Bronchial epithelial cell (primary cell): ENCODE data around the gene PWWP2A. TPM values are rescaled to one million over a fixed set of nuclear protein-coding genes. Genes with fewer than 3 reads are reported as not detected.

ENCODE experiments used
- DNase-seq: peaks from one replicate; pipeline ENCODE4 v3.0.0-alpha.2; 2010; ENCODE audit warnings: low read depth
- FAIRE-seq: peaks from 2 replicates; lab custom pipeline; 2011; peaks lifted over from hg19 to GRCh38; lab: Jason Lieb, UNC
- H3K27me3 ChIP-seq: 2 replicates; pipeline ENCODE4 v1.5.1; 2011; ENCODE audit warnings: low read length; ENCODE audit not compliant: control insufficient read depth, insufficient read depth
- H3K36me3 ChIP-seq: 2 replicates; pipeline ENCODE4 v1.5.1; 2011; ENCODE audit warnings: low read length; ENCODE audit not compliant: control insufficient read depth, insufficient read depth
- H3K4me3 ChIP-seq: 2 replicates; pipeline ENCODE4 v1.5.1; 2011; ENCODE audit warnings: mild to moderate bottlenecking, low read depth, low read length, control low read depth
- CTCF ChIP-seq: IDR thresholded peaks from 2 replicates; pipeline ENCODE4 v1.5.1; 2011; ENCODE audit warnings: mild to moderate bottlenecking, moderate library complexity, low read length, control low read depth, inconsistent platforms; ENCODE audit not compliant: insufficient read depth, severe bottlenecking
- total RNA-seq: library from RNA; depleted of rRNA; stranded (reverse); fragments of >200 nt; gene quantifications from 2 replicates; pipeline ENCODE4 v1.2.1, GENCODE V29; 2014

Gene PWWP2A
- total RNA-seq, 1 donor from 2014 or later, result 10.8 TPM

- H3K36me3 ChIP-seq, result peaks cover 2% of the 10 kb centered on the region
- peak overlapping the region; percentile 90 for H3K4me3 ChIP-seq
- FAIRE-seq, result no peak
- no peak for DNase-seq
- TF ChIP-seq CTCF, result no peak
- H3K27me3 ChIP-seq, result no peaks in the 10 kb centered on the region
These were observed 705 bp downstream of the PWWP2A start for GRCh38 chr5:160118349-160119141.

GRCh38 chr5:160116991-160117390, 2.3 kb downstream of the PWWP2A start:
- FAIRE-seq (no peak), DNase-seq (no peak)
- no peaks in the 10 kb centered on the region for H3K27me3 ChIP-seq
- H3K36me3 ChIP-seq, result peaks cover 5% of the 10 kb centered on the region
- no peak overlapping the region for H3K4me3 ChIP-seq
- TF ChIP-seq CTCF, result no peak

- TF ChIP-seq CTCF, result no peak
- FAIRE-seq (no peak), DNase-seq (no peak)
- H3K4me3 ChIP-seq, result no peak overlapping the region
- H3K36me3 ChIP-seq, result peaks cover 3% of the 10 kb centered on the region
- H3K27me3 ChIP-seq, result no peaks in the 10 kb centered on the region
These were observed 11.1 kb downstream of the PWWP2A start for GRCh38 chr5:160108124-160108523.

- no peak for FAIRE-seq
- no peak for TF ChIP-seq CTCF
These were observed 13.4 kb downstream of the PWWP2A start for GRCh38 chr5:160105686-160106360.

GRCh38 chr5:160097991-160098390, 21.3 kb downstream of the PWWP2A start:
- Histone ChIP-seq H3K36me3 (peaks cover 6% of the 10 kb centered on the region), H3K27me3 (no peaks in the 10 kb centered on the region), H3K4me3 (no peak overlapping the region)
- DNase-seq (no peak), FAIRE-seq (no peak)
- TF ChIP-seq CTCF, result no peak

More at GRCh38 chr5:160105686-160106360, 13.4 kb downstream of the PWWP2A start:
- DNase-seq, result no peak
- no peaks in the 10 kb centered on the region for H3K27me3 ChIP-seq
- peaks cover 1% of the 10 kb centered on the region for H3K36me3 ChIP-seq
- no peak overlapping the region for H3K4me3 ChIP-seq
